Trophoblast cell (in vitro differentiated cells and primary cell): ENCODE results near the gene ZNF180.
"Not testable (repeated sequence)": the region's sequence is repeated elsewhere in the genome, so short reads cannot be mapped to it uniquely, and the experiment has no call there.

Source experiments
- DNase-seq, 2 donors: peaks; one replicate each; pipeline ENCODE4 v3.0.0-alpha.2; 2016
- H2AFZ ChIP-seq: 2 replicates; pipeline ENCODE4 v1.6.1; 2013; ENCODE audit warnings: low read length, moderate library complexity, mild to moderate bottlenecking; ENCODE audit not compliant: insufficient read depth, poor library complexity
- H2AK5ac ChIP-seq: 2 replicates; pipeline ENCODE4 v1.6.1; 2013; ENCODE audit warnings: mild to moderate bottlenecking, low read length
- H2BK120ac ChIP-seq: 2 replicates; pipeline ENCODE4 v1.6.1; 2013; ENCODE audit warnings: low read length, mild to moderate bottlenecking, moderate library complexity; ENCODE audit not compliant: insufficient read depth, poor library complexity
- H2BK12ac ChIP-seq: 2 replicates; pipeline ENCODE4 v1.6.1; 2013; ENCODE audit warnings: mild to moderate bottlenecking, low read length, moderate library complexity
- H2BK5ac ChIP-seq: 2 replicates; pipeline ENCODE4 v1.6.1; 2013; ENCODE audit warnings: low read length, low read depth, moderate library complexity, mild to moderate bottlenecking; ENCODE audit not compliant: poor library complexity
- H3K14ac ChIP-seq: 2 replicates; pipeline ENCODE4 v1.6.1; 2013; ENCODE audit warnings: mild to moderate bottlenecking, low read length
- H3K18ac ChIP-seq: 2 replicates; pipeline ENCODE4 v1.6.1; 2013; ENCODE audit warnings: mild to moderate bottlenecking, low read length
- H3K23ac ChIP-seq: 2 replicates; pipeline ENCODE4 v1.6.1; 2013; ENCODE audit warnings: low read length
- H3K27ac ChIP-seq: 2 replicates; pipeline ENCODE4 v1.5.1; 2013; ENCODE audit warnings: low read depth, mild to moderate bottlenecking, inconsistent platforms, low read length, moderate library complexity
- H3K27me3 ChIP-seq: 2 replicates; pipeline ENCODE4 v1.6.1; 2013; ENCODE audit warnings: inconsistent platforms, mild to moderate bottlenecking, low read length, moderate library complexity; ENCODE audit not compliant: insufficient read depth
- H3K36me3 ChIP-seq, 2 experiments: 1 replicate in 1 of 2; 2 replicates in 1 of 2; pipeline ENCODE4 v1.6.1; 2013; ENCODE audit warnings: low read length in 2 of 2, mild to moderate bottlenecking in 2 of 2, moderate library complexity in 1 of 2; ENCODE audit not compliant: insufficient read depth in 2 of 2, control insufficient read depth in 1 of 2
- H3K4ac ChIP-seq: 2 replicates; pipeline ENCODE4 v1.6.1; 2013; ENCODE audit warnings: low read depth, mild to moderate bottlenecking, low read length, moderate library complexity
- H3K4me1 ChIP-seq, 2 experiments: 1 replicate in 1 of 2; 2 replicates in 1 of 2; pipeline ENCODE4 v1.6.1; 2013; ENCODE audit warnings: low read length in 2 of 2, mild to moderate bottlenecking in 2 of 2, moderate library complexity in 1 of 2; ENCODE audit not compliant: insufficient read depth in 2 of 2, control insufficient read depth in 1 of 2
- H3K4me2 ChIP-seq: 2 replicates; pipeline ENCODE4 v1.6.1; 2013; ENCODE audit warnings: inconsistent platforms, mild to moderate bottlenecking, low read length, moderate library complexity
- H3K4me3 ChIP-seq: 2 replicates; pipeline ENCODE4 v1.5.1; 2013; ENCODE audit warnings: mild to moderate bottlenecking, low read depth, low read length, inconsistent platforms
- H3K79me1 ChIP-seq: one replicate; pipeline ENCODE4 v1.6.1; 2013; ENCODE audit warnings: low read length
- H3K79me2 ChIP-seq: 2 replicates; pipeline ENCODE4 v1.6.1; 2013; ENCODE audit warnings: low read length, mild to moderate bottlenecking; ENCODE audit not compliant: control insufficient read depth, insufficient read depth, poor library complexity
- H3K9ac ChIP-seq: 2 replicates; pipeline ENCODE4 v1.6.1; 2013; ENCODE audit warnings: mild to moderate bottlenecking, low read length
- H3K9me3 ChIP-seq: 2 replicates; pipeline ENCODE4 v1.6.1; 2013; ENCODE audit warnings: low read depth, mild to moderate bottlenecking, control low read depth, inconsistent platforms, low read length; ENCODE audit not compliant: insufficient read depth
- H4K12ac ChIP-seq: 2 replicates; pipeline ENCODE4 v1.6.1; 2013; ENCODE audit warnings: low read depth, mild to moderate bottlenecking, low read length, moderate library complexity
- H4K8ac ChIP-seq: 2 replicates; pipeline ENCODE4 v1.6.1; 2013; ENCODE audit warnings: low read depth, mild to moderate bottlenecking, low read length, moderate library complexity
- H4K91ac ChIP-seq: one replicate; pipeline ENCODE4 v1.6.1; 2013; ENCODE audit warnings: low read depth, mild to moderate bottlenecking, low read length, moderate library complexity
- WGBS: extraction: QIAGEN DNeasy Blood & Tissue Kit; methylation state at CpG from one replicate; pipeline ENCODE4 v1.1.7; 2013; ENCODE audit warnings: missing lambda C conversion rate; ENCODE audit not compliant: insufficient read length, insufficient coverage; ENCODE audit errors: extremely low coverage; 5-methylcytosine and 5-hydroxymethylcytosine counted together

ZNF180 gene

DNA sequence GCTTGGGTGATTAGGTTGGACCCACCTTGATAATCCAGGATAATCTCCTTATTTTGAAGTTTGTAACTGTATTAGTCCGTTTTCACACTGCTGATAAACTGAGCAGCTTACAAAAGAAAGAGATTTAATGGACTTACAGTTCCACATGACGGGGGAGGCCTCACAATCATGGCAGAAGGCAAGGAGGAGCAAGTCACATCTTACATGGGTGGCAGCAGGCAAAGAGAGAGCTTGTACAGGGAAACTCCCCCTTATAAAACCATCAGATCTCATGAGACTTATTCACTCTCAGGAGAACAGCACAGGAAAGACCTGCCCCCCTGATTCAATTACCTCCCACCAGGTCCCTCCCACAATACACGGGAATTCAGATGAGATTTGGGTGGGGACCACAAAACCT, 35.0 kb upstream of the ZNF180 start:
- not testable (repeated sequence) for DNase-seq, H2AK5ac ChIP-seq, H3K79me1 ChIP-seq, H3K23ac ChIP-seq, H3K4me1 ChIP-seq, H4K12ac ChIP-seq, H2BK12ac ChIP-seq, H3K36me3 ChIP-seq, H2BK120ac ChIP-seq, H2AFZ ChIP-seq, H3K27me3 ChIP-seq, H4K8ac ChIP-seq, H2BK5ac ChIP-seq, H3K14ac ChIP-seq, H3K9ac ChIP-seq, H3K4me3 ChIP-seq, H3K79me2 ChIP-seq, H3K27ac ChIP-seq, H3K18ac ChIP-seq, H4K91ac ChIP-seq, H3K4me2 ChIP-seq, H3K4ac ChIP-seq
- peaks cover 22% of the 10 kb centered on the region for H3K9me3 ChIP-seq
- no CpG with 5 or more reads among the region's 3 CpGs for WGBS

DNA sequence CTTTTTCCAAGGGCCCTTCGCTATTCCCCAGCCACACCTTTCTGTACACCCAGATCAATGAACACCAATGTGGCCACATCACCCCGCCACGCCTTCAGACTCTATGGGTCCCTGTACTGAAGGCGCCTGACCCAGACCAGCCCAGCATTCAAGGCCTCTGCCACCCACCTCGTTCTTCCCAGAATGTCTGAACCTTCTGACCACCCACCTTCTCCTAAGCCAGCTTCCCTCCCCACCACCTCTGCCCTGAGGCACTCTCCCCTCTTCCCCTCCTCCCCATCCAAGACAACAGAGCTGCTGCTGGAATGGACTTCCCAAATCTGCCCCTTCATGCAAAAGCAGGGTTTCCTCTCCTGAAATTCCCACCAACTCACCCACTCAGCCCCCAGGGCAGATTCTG, 32.5 kb upstream of the ZNF180 start:
- no peak for DNase-seq
- H3K14ac ChIP-seq, result no peak overlapping the region
- no peak overlapping the region for H2AK5ac ChIP-seq

DNA sequence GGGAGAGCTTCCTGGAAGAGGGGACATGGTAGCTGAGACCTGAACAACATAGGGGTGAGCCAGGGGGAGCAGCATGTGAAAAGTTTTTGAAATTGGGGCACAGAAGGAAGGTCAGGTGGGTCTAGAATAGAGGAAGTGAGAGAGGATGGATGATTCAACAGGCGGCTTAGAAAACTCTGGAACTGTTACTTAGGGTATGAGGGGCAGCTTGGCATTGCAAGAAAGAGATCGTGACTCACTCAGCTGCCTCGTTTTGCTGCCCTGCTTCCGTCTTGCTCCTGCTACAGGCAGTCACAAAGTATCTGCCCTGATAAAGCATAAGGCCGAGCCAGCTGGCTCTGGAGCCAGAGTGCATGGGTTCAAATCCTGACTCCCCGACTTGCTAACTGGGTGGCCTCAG, 30.5 kb upstream of the ZNF180 start:
- Histone ChIP-seq H3K23ac (no peak overlapping the region), H3K79me1 (no peaks in the 10 kb centered on the region), H2BK5ac (no peak overlapping the region), H3K18ac (no peak overlapping the region), H3K79me2 (no peaks in the 10 kb centered on the region), H3K4ac (no peak overlapping the region), H3K4me1 (no peaks in the 10 kb centered on the region), H2AFZ (no peak overlapping the region), H2AK5ac (no peak overlapping the region), H3K9ac (no peak overlapping the region), H2BK12ac (no peak overlapping the region), H4K91ac (no peak overlapping the region), H3K9me3 (peaks cover 31% of the 10 kb centered on the region), H3K4me3 (no peak overlapping the region), H2BK120ac (no peak overlapping the region), H3K36me3 (no peaks in the 10 kb centered on the region), H4K12ac (no peak overlapping the region), H3K27me3 (no peaks in the 10 kb centered on the region), H3K27ac (no peak overlapping the region), H4K8ac (no peak overlapping the region), H3K14ac (no peak overlapping the region), H3K4me2 (no peak overlapping the region)
- peak in 1 of 2 donors; percentile 20 for DNase-seq
- WGBS, result no CpG with 5 or more reads among the region's 6 CpGs

More for the DNA sequence above, 32.5 kb upstream of the ZNF180 start:
- no peaks in the 10 kb centered on the region for H3K79me1 ChIP-seq
- no peak overlapping the region for H3K4ac ChIP-seq
- H3K36me3 ChIP-seq, result no peaks in the 10 kb centered on the region
- H2BK5ac ChIP-seq, result no peak overlapping the region
- no peak overlapping the region for H3K4me3 ChIP-seq
- no peak overlapping the region for H4K8ac ChIP-seq
- WGBS, result no CpG with 5 or more reads among the region's 5 CpGs
- H3K18ac ChIP-seq, result no peak overlapping the region
- H3K79me2 ChIP-seq, result no peaks in the 10 kb centered on the region
- no peak overlapping the region for H3K23ac ChIP-seq
- H3K4me2 ChIP-seq, result no peak overlapping the region
- H2BK12ac ChIP-seq, result no peak overlapping the region
- no peaks in the 10 kb centered on the region for H3K4me1 ChIP-seq
- no peak overlapping the region for H4K12ac ChIP-seq
- peaks cover 23% of the 10 kb centered on the region for H3K9me3 ChIP-seq
- H3K27ac ChIP-seq, result no peak overlapping the region
- no peak overlapping the region for H2BK120ac ChIP-seq
- no peak overlapping the region for H4K91ac ChIP-seq
- no peak overlapping the region for H2AFZ ChIP-seq
- H3K27me3 ChIP-seq, result no peaks in the 10 kb centered on the region
- H3K9ac ChIP-seq, result no peak overlapping the region

DNA sequence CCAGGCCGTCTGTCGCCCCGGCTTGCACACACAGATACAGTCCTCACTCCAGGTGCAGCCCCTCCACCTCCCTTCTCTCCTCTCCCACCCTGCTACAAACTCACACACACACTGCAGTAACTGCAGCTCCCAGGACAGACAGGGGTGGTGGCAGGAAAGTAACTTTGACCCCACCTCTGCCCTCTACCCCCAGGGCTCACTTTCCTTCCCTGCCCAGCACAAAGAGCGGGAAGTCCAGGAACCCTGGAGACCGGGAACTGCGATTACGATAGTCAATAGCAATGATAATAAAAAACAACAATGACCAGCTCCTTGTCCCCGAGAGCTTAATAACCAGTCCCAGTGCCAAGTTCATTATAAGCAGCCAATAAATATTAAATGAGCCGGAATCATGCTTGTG, 29.2 kb upstream of the ZNF180 start, which contains the start of gene CEACAM20:
TSS of gene CEACAM20 (minus strand) at position 140 of the 400 bp plus-strand sequence. CDS start 166 bp downstream, outside the sequence.
- H3K23ac ChIP-seq, result no peak within 1 kb of the TSS
- WGBS, result no CpG with 5 or more reads among the region's 9 CpGs
- no peak within 1 kb of the TSS for H4K8ac ChIP-seq
- H3K36me3 ChIP-seq, result no peaks in the 10 kb centered on the region
- no peak within 1 kb of the TSS for H3K27ac ChIP-seq
- no peak for DNase-seq
- no peak within 1 kb of the TSS for H4K91ac ChIP-seq
- H3K79me2 ChIP-seq, result no peaks in the 10 kb centered on the region
- no peak within 1 kb of the TSS for H2AK5ac ChIP-seq
- H2BK5ac ChIP-seq, result no peak within 1 kb of the TSS
- H2AFZ ChIP-seq, result no peak within 1 kb of the TSS
- no peak within 1 kb of the TSS for H3K4me3 ChIP-seq
- H3K9me3 ChIP-seq, result peaks cover 31% of the 10 kb centered on the region
- no peaks in the 10 kb centered on the region for H3K27me3 ChIP-seq
- no peak within 1 kb of the TSS for H3K14ac ChIP-seq
- no peaks in the 10 kb centered on the region for H3K79me1 ChIP-seq
- no peak within 1 kb of the TSS for H2BK120ac ChIP-seq
- H3K4ac ChIP-seq, result no peak within 1 kb of the TSS
- H3K4me2 ChIP-seq, result no peak within 1 kb of the TSS
- no peak within 1 kb of the TSS for H2BK12ac ChIP-seq
- no peak within 1 kb of the TSS for H4K12ac ChIP-seq
- H3K9ac ChIP-seq, result no peak within 1 kb of the TSS
- no peaks in the 10 kb centered on the region for H3K4me1 ChIP-seq
- H3K18ac ChIP-seq, result no peak within 1 kb of the TSS
